ENCODE data around the gene SLC13A4. TPM values are rescaled to one million over a fixed set of nuclear protein-coding genes. Genes with fewer than 3 reads are reported as not detected.
"Not testable (repeated sequence)": the region's sequence is repeated elsewhere in the genome, so short reads cannot be mapped to it uniquely, and the experiment has no call there.

The SLC13A4 gene
- total RNA-seq, 1 donor from 2014 or later: 5.2 TPM

GRCh38 chr7:135648235-135648634, 79.8 kb downstream of the SLC13A4 start:
- Mint-ChIP-seq H3K4me1 (ENCODE audit: unreplicated experiment) (peaks cover 9% of the 10 kb centered on the region), H3K36me3 (peaks cover 15% of the 10 kb centered on the region), H3K4me3 (no peak overlapping the region), H3K9me3 (no peaks in the 10 kb centered on the region), H3K27ac (no peak overlapping the region), H3K27me3 (no peaks in the 10 kb centered on the region)
- no peak for TF ChIP-seq CTCF (conservative IDR thresholded peaks at IDR 0.05)
- DNase-seq (ENCODE audit: extremely low spot score, unreplicated experiment): no peak

- no peak for TF ChIP-seq CTCF (conservative IDR thresholded peaks at IDR 0.05)
- H3K4me1 Mint-ChIP-seq (ENCODE audit: unreplicated experiment): peaks cover 5% of the 10 kb centered on the region
- no peak overlapping the region for H3K27ac Mint-ChIP-seq
Measured at GRCh38 chr7:135647755-135648154, 80.2 kb downstream of the SLC13A4 start.

GRCh38 chr7:135645296-135645904, 82.6 kb downstream of the SLC13A4 start:
- TF ChIP-seq CTCF (conservative IDR thresholded peaks at IDR 0.05): peak; percentile 83
- DNase-seq (ENCODE audit: extremely low spot score, unreplicated experiment): no peak
- Mint-ChIP-seq H3K27me3 (no peaks in the 10 kb centered on the region), H3K36me3 (peaks cover 21% of the 10 kb centered on the region), H3K4me3 (no peak overlapping the region), H3K4me1 (ENCODE audit: unreplicated experiment) (no peaks in the 10 kb centered on the region), H3K27ac (no peak overlapping the region), H3K9me3 (no peaks in the 10 kb centered on the region)

More at GRCh38 chr7:135647755-135648154, 80.2 kb downstream of the SLC13A4 start:
- Mint-ChIP-seq H3K4me3 (no peak overlapping the region), H3K9me3 (no peaks in the 10 kb centered on the region), H3K27me3 (no peaks in the 10 kb centered on the region), H3K36me3 (peaks cover 15% of the 10 kb centered on the region)
- no peak for DNase-seq (ENCODE audit: extremely low spot score, unreplicated experiment)

- H3K27ac Mint-ChIP-seq: peak overlapping the region; percentile 17
- H3K9me3 Mint-ChIP-seq: no peaks in the 10 kb centered on the region
- no peaks in the 10 kb centered on the region for H3K27me3 Mint-ChIP-seq
- H3K4me1 Mint-ChIP-seq (ENCODE audit: unreplicated experiment): no peaks in the 10 kb centered on the region
- no peak for DNase-seq (ENCODE audit: extremely low spot score, unreplicated experiment)
- peaks cover 24% of the 10 kb centered on the region for H3K36me3 Mint-ChIP-seq
- TF ChIP-seq CTCF (conservative IDR thresholded peaks at IDR 0.05): no peak
- H3K4me3 Mint-ChIP-seq: no peak overlapping the region
Measured at GRCh38 chr7:135644729-135645128, 83.3 kb downstream of the SLC13A4 start.

GRCh38 chr7:135644154-135644553, 83.8 kb downstream of the SLC13A4 start:
- DNase-seq (ENCODE audit: extremely low spot score, unreplicated experiment): no peak
- no peak for TF ChIP-seq CTCF (conservative IDR thresholded peaks at IDR 0.05)
- Mint-ChIP-seq H3K27me3 (no peaks in the 10 kb centered on the region), H3K36me3 (peaks cover 24% of the 10 kb centered on the region), H3K27ac (peak overlapping the region; percentile 17), H3K4me3 (no peak overlapping the region), H3K4me1 (ENCODE audit: unreplicated experiment) (no peaks in the 10 kb centered on the region), H3K9me3 (no peaks in the 10 kb centered on the region)

GRCh38 chr7:135639690-135640089, 88.3 kb downstream of the SLC13A4 start:
- peaks cover 35% of the 10 kb centered on the region for H3K36me3 Mint-ChIP-seq
- H3K27me3 Mint-ChIP-seq; H3K4me3 Mint-ChIP-seq; H3K9me3 Mint-ChIP-seq; H3K27ac Mint-ChIP-seq; H3K4me1 Mint-ChIP-seq (ENCODE audit: unreplicated experiment); DNase-seq (ENCODE audit: extremely low spot score, unreplicated experiment): not testable (repeated sequence)
